ENCODE data around the gene HLA-A.

Gene HLA-A

DNA sequence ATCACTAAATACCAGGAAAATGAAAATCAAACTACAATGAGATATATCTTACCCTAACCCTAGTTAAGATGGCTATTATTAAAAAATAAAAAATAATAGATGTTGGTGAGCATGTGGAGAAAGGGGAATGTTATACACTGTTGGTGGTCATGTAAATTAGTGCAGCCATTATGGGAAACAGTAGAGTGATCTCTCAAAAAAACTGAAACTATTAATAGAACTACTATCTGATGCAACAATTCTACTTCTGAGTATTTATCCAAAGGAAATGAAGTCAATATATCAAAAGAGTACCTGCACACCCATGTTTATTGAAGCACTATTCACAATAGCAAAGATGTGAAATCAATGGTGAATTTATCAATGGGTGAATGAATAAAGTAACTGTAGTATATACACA, 48.6 kb downstream of the HLA-A start:
- DNase-seq = no peak

DNA sequence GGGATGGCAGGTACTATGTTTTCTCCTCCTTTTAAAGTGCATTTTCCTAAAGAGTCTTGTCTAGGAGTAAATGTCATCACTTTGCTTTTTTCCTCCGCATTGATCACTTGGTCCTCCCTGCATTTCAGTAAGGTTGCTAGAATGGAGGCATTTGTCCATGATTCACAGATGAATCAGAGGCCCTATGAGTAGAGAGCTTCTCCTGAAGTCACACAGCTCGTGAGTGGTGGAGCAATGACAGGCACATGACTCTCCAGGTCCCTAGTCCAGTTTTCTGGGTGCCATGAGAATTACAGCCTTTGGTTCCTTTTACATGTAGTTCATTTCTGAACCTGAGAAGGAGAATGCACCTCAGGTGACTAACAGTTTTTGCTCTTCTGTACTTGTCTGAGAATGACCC, 50.5 kb downstream of the HLA-A start:
- DNase-seq = no peak

DNA sequence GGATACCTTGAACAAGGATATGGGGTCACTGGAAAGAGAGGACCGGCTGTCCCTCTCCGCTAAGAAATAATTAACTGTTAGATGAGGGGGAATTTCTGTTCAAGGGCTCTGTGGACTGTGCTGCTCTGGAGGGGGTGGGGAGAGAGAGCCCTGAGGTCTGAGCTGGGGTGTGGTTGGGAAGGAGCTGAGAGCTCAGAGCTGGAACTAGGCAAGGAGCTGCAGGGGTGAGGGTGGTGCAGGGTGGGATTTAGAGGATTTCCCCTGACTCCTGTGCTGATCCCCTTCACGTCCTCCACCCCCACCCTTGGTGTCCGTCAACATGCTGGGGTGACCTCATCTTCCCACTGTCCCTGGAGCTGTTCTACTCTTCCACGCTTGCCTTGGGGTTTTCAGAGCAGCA, 52.5 kb downstream of the HLA-A start:
- no peak for DNase-seq

- DNase-seq = no peak
Measured at GRCh38 chr6:29995340-29995777, 53.0 kb downstream of the HLA-A start.
